ENCODE results near the gene USH1C. TPM values are rescaled to one million over a fixed set of nuclear protein-coding genes. Genes with fewer than 3 reads are reported as not detected.

The USH1C gene
- total and polyA plus RNA-seq, 9 of the 15 experiments (the other 6 are each of a cell fraction or from before 2014, with no cell fraction given) = 0.04 TPM; not detected in 8

- TF ChIP-seq MEF2A (IDR thresholded peaks at IDR 0.05; ENCODE audit: control insufficient read depth, low read depth, low read length) (no peak), ZNF764 (CRISPR knock-in tag; IDR thresholded peaks at IDR 0.05; ENCODE audit: low read depth) (no peak), NFYB (IDR thresholded peaks at IDR 0.05; ENCODE audit: extremely low read depth, insufficient read length) (no peak), NCOA2 (IDR thresholded peaks at IDR 0.05; ENCODE audit: partially characterized antibody in 2 of 2) (no peak), GTF2A2 (tag; IDR thresholded peaks at IDR 0.05) (no peak), BMI1 (IDR thresholded peaks at IDR 0.05; ENCODE audit: low read length) (no peak), NRF1 (conservative IDR thresholded peaks at IDR 0.05 in 1 of 2, IDR thresholded peaks at IDR 0.05 in 1 of 2) (no peak), ZNF134 (CRISPR knock-in tag; conservative IDR thresholded peaks at IDR 0.05) (no peak), USF1 (CRISPR knock-in tag; IDR thresholded peaks at IDR 0.05) (no peak), ZNF140 (CRISPR knock-in tag; IDR thresholded peaks at IDR 0.05) (no peak), ATF7 (IDR thresholded peaks at IDR 0.05) (0 out of 2 replicates have a peak, but pooled peaks have one; percentile 21), ZMIZ1 (IDR thresholded peaks at IDR 0.05; ENCODE audit: low read depth in 2 of 2, low read length in 2 of 2) (no peak), ATF3 (IDR thresholded peaks at IDR 0.05) (peak; percentile 23; the same call in 1 of the 2 replicates), ATF3 (CRISPR knock-in tag; conservative IDR thresholded peaks at IDR 0.05) (no peak), HNRNPL (IDR thresholded peaks at IDR 0.05; ENCODE audit: low read depth, low read length) (no peak), EZH2 (IDR thresholded peaks at IDR 0.05; ENCODE audit: borderline replicate concordance, low read depth, low read length) (no peak), RBM39 (optimal IDR thresholded peaks at IDR 0.05; ENCODE audit: low read depth, low read length) (no peak)
These were observed 64.7 kb downstream of the USH1C start (continued) for GRCh38 chr11:17479284-17480214.
